ENCODE measurements around the gene MYO1B.
A peak's percentile ranks its signal among the peaks of the same experiment; 100 is the strongest.

Gene MYO1B

GRCh38 chr2:191319186-191319585 lies 74.0 kb downstream of the MYO1B start:
- H3K4me3 ChIP-seq (ENCODE audit: control insufficient read depth, low read depth, low read length): no peak overlapping the region
- no peak for TF ChIP-seq CTCF (conservative IDR thresholded peaks at IDR 0.05; ENCODE audit: control insufficient read depth, insufficient read depth, low read depth, low read length)
- DNase-seq (ENCODE audit: low read depth): peak; percentile 85

- TF ChIP-seq CTCF (conservative IDR thresholded peaks at IDR 0.05; ENCODE audit: control insufficient read depth, insufficient read depth, low read depth, low read length): no peak
- H3K4me3 ChIP-seq (ENCODE audit: control insufficient read depth, low read depth, low read length): no peak overlapping the region
- DNase-seq (ENCODE audit: low read depth): no peak
Measured at GRCh38 chr2:191320881-191321280, 75.7 kb downstream of the MYO1B start.

- peak; percentile 3 for TF ChIP-seq CTCF (conservative IDR thresholded peaks at IDR 0.05; ENCODE audit: control insufficient read depth, insufficient read depth, low read depth, low read length)
- peak; percentile 92 for DNase-seq (ENCODE audit: low read depth)
- H3K4me3 ChIP-seq (ENCODE audit: control insufficient read depth, low read depth, low read length): no peak overlapping the region
Measured at GRCh38 chr2:191321861-191322662, 76.9 kb downstream of the MYO1B start.

- TF ChIP-seq CTCF (conservative IDR thresholded peaks at IDR 0.05; ENCODE audit: control insufficient read depth, insufficient read depth, low read depth, low read length): no peak
- no peak overlapping the region for H3K4me3 ChIP-seq (ENCODE audit: control insufficient read depth, low read depth, low read length)
- no peak for DNase-seq (ENCODE audit: low read depth)
Measured at GRCh38 chr2:191322828-191323506, 77.8 kb downstream of the MYO1B start.

GRCh38 chr2:191325651-191326365 lies 80.6 kb downstream of the MYO1B start:
- H3K4me3 ChIP-seq (ENCODE audit: control insufficient read depth, low read depth, low read length): no peak overlapping the region
- TF ChIP-seq CTCF (conservative IDR thresholded peaks at IDR 0.05; ENCODE audit: control insufficient read depth, insufficient read depth, low read depth, low read length): no peak
- no peak for DNase-seq (ENCODE audit: low read depth)

GRCh38 chr2:191327484-191327883 lies 82.3 kb downstream of the MYO1B start:
- DNase-seq (ENCODE audit: low read depth): no peak
- no peak for TF ChIP-seq CTCF (conservative IDR thresholded peaks at IDR 0.05; ENCODE audit: control insufficient read depth, insufficient read depth, low read depth, low read length)
- no peak overlapping the region for H3K4me3 ChIP-seq (ENCODE audit: control insufficient read depth, low read depth, low read length)
